T follicular helper cell (primary cell): Measurements from ENCODE around the gene KRT31.
"Not testable (repeated sequence)": the region's sequence is repeated elsewhere in the genome, so short reads cannot be mapped to it uniquely, and the experiment has no call there.

Experiments used
- DNase-seq: peaks from one replicate; pipeline ENCODE4 v3.0.0-alpha.2; 2020; ENCODE audit warnings: low read depth
- total RNA-seq, 2 experiments: gene quantifications; one replicate each; lab custom pipeline; 2026; lab: John Stamatoyannopoulos, UW

Gene KRT31
- total RNA-seq = 0 reads per million in 2 experiments

DNA sequence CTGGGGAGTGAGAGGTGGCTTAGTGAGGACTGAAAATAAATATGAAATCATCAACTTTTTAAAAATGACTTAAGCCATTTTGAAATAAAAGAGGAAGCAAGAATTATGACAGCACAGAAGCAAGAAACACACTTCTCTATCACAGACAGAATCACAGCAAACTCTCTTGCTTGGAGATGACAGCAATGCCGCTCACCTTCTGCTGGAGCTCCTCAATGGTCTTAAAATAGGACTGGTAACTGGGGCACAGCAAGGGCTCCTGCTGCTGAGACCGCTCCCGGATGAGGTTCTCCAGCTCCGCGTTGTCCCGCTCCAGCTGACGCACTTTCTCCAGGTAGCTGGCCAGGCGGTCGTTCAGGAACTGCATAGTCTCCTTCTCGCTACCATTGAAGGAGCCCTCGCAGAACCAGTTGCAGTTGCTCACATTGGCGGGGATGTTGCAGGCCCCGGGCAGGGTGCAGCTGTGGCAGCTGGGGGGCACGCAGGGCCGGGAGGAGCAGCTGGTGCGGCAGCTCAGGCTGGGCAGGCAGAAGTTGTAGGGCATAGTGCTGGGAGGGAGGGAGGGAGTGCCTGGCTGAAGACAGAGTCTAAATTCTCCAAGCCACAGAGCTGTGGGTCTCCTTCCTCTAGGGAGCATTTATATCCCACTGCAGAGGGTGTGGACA, at the start of gene KRT31:
Gene KRT31, minus strand, starts transcription at position 613 of the 665 bp plus-strand sequence. Its CDS starts 69 bp downstream, at position 544.
- DNase-seq = no peak

DNA sequence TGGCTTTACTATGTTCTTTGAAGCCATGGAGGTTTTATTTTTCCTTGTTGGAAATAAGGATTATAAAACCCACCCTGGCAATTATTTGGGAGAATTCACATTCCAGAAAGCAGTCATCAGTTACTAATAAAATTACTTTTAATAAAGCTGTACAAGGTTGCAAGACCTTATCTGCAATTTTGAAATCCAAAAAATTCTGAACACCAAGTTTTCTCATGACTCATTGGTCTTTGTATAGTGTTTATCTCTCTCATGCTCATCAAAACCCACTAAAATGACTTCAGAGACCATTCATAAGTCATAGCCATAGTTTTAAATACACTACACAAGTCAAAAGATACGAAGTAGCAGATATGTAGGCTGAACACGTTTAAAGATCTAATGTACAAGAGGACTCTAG, 49.4 kb upstream of the KRT31 start:
- no peak for DNase-seq

DNA sequence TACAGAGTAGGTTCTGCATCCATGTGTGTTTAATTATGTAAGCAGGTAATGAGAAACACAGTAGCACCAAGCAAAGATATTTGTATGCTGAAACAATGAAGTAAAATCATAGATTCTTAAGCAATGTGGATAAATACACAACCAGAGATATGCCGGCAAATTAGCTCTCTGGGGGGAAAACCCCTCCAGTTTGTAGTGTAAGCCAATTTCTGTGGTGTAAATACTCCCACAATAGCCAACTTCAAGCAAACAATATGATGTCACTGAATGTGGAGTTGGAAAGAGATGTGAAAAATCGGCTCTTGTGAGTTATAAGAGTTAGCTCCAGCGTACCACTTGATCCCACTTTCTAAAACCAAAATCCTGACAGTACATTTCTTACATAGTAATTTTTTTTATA, 47.2 kb upstream of the KRT31 start:
- DNase-seq = no peak

DNA sequence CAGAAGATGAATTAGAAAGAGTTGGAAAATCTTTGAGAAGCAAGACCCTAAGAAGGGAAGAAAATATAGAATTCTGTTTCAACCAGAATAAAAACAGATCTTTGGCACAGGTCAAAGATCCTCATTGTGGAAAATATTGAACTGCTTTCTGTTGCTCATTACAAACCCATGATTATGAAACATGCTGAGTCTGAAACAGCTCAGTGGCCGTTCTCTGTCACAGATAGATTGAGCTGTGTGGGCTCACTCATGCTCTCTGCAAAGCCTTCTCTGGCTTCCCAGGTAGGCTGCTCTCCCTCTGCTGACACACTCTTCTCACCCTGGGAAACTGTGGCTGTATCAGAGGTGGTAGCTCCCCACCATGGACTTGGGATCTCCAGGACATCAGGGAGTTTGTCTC, 46.8 kb upstream of the KRT31 start:
- DNase-seq = no peak

DNA sequence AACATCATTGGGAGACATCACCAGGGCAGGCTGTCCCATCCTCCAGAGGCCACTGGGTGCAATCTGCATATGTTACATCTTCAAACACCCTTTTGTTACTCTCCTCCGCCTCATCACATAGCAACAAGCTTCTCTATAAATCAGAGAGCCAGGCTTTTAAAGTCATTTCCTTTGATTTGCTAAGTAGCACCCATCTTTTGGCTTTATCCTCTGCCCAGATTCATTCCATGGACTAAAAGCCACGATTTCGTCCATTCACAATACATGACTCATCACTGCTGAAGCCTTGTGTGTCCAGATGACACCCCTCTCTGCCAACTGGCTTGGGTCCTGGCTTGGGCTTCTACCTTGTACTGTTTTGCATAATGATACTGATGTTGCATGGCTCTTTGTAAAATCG, 45.3 kb upstream of the KRT31 start:
- no peak for DNase-seq

DNA sequence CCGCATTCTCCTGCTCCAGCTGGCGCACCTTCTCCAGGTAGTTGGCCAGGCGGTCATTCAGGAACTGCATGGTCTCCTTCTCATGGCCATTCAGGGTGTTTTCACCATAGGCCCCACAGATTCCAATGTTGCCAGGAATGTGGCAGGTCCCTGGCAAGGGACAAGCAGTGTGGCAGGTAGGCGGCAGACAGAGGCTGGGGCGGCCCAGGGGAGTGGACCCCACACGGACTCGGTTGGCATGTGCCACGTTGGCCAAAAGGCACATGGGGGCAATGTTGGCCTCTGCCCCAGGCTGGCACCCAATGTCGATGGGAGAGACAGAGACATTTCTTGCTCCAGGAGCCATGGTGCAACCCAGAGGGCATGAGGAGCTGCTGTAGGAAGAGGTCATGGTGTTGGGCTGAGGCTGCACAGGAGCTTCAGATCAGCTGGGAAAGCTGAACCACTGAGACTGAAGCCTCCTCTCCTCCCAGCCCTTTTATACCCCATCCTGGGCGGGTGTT, 43.2 kb upstream of the KRT31 start, which contains the start of gene KRT38:
Gene KRT38, minus strand, starts transcription at position 453 of the 503 bp plus-strand sequence. Its CDS starts 62 bp downstream, at position 391.
- DNase-seq = no peak

DNA sequence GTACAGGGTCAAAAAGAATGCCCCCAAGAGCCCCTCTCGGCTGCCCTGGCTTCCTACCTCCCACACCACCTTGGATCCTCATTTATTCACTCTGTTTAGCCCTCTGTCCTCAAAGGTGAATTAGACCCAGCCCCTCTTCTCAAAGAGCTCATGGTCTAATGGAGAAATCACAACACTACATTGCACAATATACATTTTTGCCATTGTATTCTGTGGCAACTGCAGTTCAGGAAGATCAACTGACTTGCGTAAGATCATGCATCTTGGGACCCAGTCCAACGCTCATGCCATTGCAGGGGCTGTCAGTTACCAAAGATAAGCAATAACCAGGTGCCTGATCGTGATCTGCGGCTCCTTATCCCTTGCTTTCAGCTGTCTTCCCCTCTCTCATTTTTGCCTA, 42.0 kb upstream of the KRT31 start:
- no peak for DNase-seq

DNA sequence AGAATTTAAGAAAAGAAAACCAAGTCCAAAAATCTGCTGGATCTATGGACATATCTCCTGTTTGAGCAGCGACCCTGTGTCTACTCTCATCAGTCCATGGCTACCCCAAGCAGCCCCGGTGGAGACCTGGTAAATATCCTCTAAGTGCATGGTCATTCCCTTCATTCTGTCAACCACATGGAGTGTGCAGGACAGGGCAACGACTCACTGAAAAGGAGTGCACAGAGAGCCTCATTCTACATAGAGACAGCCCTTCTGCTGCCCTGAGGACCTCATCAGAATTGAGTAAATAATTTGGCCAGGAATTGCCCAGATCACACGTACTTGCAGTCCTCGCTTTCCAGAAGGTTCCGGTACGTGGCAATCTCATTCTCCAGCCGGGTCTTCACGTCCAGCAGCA, 40.4 kb upstream of the KRT31 start:
- no peak for DNase-seq

DNA sequence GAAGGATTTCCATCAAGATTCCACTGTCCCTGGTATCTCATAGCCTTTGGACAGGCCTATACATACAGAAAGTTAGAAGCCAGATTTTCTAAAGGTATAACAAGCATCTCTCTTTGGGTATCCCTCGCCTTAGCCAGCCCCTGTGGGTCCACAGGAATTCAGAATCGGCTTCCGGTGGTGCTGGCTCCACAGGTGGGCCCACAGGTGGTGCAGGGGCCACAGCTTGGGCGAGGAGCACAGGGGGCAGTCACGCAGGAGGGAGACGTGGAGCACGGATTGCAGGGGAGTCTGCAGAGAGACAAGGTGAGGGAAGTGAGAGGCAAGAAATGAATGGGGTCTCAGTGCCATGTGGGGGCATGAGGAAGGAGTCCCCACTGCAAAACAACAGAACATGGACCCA, 39.8 kb upstream of the KRT31 start:
- no peak for DNase-seq

DNA sequence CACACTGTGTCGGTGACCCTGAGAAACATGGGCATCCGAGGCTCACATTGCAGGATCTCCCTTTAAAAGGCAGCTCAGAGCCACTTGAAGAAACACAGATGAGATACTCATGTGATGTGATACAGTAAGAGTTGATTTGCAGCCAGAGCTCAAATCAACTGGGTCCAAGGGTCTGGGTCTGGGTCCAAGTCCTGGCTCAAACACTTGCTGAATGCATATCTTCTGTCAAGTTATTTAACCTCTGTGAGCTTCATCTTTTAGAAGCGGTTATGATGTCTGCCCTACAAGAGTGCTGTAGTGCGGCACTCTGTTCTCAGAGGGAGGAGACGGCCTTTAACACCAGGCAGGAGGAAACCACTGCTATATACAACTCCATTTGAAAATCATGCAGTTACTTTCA, 37.0 kb upstream of the KRT31 start:
- DNase-seq = no peak

DNA sequence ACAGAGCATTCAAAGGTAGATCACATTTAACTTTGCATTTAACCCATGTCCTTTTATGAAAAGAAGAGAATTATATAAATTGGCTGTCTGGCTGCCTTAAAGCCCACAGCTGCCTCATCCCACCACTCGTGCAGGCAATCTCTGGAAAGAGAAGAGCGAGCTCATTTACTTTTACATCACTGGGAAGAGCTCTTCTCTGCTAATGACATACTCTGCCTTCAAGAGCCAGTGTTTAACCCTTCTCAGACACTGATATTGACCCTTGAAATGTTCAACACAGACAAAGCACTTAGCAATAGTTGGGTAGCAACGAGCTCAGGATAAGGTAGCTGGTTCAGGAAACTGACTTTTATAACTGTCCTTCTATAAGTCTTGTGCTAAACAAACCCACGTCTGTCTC, 36.6 kb upstream of the KRT31 start:
- no peak for DNase-seq

DNA sequence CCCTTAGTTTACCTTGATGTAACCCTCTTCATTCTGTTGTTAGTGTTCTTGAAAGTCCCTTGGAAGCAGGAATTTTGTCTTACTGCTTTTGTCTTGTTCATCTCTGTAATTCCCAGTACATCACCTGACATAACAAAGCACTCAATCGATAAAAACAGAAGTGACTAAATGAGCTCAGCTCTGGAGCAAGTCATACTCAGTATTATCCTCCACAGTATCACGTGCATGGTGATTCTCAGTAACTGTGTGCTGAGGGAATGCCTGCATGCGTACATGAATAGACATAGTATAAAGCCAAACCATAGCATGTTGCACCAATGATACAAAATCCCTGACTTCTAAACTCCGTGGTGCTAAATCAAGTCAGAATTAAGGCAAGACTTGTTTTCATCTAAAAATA, 36.2 kb upstream of the KRT31 start:
- no peak for DNase-seq

DNA sequence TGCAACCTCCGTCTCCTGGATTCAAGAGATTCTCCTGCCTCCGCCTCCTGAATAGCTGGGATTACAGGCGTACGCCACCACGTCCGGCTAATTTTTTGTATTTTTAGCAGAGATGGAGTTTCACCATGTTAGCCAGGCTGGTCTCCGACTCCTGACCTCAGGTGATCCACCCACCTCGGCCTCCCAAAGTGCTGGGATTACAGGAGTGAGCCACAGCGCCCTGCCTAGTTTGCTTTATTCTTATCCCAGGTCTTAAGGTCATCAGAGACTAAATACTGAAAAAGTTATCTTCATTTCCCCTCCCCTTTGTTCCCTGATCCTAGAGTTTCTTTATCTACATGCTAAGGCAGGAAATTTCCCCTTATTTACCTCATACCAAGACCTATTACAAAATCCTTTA, 33.0 kb upstream of the KRT31 start:
- DNase-seq = not testable (repeated sequence)

DNA sequence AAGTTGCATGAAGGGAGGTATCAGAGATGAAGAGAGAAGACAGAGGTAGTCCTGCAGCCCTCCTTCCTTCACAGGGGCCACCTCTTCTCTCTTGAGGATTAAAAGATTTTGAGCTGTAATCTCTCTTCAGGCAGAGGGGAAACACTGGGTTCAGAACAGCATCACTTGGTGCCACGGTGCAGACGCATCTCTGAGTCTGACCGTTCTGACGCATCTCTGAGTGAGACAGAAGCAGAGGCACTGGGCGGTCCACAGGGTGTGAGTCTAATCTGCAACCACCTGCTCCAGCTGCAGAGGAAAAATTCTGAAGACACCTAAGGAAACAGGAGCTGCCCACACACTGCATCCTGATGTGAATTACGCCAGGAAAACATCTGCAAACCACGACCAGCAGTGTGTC, 32.3 kb upstream of the KRT31 start:
- DNase-seq = no peak

DNA sequence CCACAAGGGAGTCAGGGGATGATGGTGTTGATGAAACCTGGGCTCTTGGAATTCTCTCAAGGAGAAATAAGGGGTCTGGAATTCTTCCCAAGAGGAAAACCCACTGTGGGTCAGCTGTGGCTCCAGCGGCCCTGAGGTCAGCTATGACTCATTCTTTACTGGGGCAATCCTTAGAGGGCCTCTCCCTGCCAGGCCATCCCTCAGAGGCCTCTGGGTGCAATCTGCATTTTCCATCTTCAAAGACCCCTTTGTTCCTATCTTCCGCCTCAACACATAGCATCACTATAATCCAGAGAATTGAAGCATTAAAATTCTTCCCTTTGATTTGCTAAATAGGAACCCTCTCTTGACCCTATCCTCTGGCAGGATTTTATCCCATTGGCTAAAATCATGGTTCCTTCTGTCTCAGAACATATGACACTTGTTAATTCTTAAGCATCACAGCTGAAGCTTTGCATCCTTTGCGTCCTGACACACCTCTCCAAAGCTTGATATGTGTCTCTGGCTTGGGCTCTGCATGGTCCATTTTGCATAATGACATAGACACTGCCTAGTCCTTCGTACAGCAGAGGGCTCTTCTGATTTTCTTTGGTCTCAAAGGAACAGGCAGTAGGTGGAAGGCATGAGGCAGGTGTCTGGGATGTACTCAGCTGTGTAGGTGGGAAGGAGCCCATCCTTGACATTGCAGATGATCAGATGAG, 31.3 kb upstream of the KRT31 start:
- no peak for DNase-seq

DNA sequence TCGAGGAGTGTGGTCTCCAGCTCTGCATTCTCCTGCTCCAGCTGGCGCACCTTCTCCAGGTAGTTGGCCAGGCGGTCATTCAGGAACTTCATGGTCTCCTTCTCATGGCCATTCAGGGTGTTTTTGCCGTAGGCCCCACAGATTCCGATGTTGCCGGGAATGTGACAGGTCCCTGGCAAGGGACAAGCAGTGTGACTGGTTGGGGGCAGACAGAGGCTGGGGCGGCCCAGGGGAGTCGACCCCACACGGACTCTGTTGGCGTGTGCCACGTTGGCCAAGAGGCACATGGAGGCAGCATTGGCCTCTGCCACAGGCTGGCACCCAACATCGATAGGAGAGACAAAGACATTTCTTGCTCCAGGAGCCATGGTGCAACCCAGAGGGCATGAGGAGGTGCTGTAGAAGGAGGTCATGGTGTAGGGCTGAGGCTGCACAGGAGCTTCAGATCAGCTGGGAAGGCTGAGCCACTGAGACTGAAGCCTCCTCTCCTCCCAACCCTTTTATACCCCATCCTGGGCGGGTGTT, 26.8 kb upstream of the KRT31 start, which contains the start of gene KRT37:
Gene KRT37, minus strand, starts transcription at position 475 of the 525 bp plus-strand sequence. Its CDS starts 62 bp downstream, at position 413.
- no peak for DNase-seq

DNA sequence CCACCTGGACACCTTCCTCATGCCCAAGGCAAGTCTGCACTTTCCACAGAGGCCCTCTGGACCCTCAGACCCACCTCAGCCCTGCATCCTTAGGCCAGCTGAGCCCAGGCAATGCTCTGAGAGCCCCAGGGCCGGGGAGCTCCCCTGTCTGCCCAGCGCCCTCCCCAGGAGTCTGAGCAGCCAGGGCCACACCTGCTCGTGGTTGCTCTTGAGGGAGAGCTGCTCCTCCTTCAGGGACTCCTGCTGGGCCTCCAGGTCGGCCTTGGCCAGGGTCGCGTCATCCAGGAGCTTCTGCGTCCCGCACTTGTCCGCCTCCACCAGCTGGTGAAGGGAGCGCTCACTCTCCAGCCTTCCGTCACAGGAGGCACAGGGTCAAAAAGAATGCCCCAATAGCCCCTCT, 25.2 kb upstream of the KRT31 start:
- DNase-seq = not testable (repeated sequence)

DNA sequence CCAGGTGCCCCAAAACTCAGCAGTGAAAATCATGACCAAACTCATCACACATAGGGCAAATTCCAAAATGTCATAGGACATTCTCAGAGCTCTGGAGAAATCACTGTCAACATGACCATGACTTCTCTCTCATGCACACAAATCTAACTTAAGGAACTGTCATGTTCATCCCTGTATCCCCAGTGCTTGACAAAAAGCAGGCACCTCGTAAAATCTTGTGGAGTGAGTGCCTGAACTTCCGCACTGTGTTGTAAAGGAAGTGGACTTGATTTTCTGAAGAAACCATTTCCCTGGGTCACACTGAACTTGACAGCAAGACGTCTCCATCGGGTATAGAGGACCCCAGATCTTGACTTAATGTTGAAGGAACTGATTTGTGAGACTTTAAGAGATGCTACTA, 24.2 kb upstream of the KRT31 start:
- DNase-seq = no peak

DNA sequence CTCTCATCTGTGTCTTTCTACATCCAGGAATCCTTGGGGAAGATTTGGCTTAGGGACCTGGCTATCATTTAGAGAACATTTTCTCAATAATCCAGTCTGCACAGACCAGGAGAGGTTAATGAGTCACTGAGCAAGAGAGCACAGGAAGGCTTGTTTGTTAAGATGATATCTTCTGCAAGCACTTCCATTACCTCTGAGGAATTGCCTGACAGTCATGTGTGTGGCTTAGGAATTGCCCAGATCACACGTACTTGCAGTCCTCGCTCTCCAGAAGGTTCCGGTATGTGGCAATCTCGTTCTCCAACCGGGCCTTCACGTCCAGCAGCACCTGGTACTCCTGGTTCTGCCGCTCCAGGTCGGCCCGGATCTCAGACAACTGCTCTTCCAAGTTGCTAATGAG, 23.7 kb upstream of the KRT31 start:
- no peak for DNase-seq

DNA sequence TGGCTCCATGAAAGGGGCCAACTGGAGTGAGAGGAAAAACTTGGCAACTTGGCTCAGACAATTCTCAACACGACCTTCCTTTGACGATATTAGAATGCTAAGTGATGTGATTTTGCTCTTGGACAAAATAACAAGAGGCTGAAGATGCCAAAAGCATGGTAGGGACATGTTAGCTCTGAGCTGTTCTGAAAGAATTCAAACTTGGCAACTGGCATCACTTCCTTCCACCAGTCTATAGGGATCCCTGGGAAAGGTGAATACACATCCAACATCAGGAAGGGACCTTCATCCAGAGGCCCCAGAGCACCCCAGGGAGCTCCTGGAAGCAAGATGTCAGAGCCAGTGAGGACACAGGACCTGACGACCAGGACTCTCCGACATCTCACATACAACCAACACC, 22.7 kb upstream of the KRT31 start:
- DNase-seq = no peak

DNA sequence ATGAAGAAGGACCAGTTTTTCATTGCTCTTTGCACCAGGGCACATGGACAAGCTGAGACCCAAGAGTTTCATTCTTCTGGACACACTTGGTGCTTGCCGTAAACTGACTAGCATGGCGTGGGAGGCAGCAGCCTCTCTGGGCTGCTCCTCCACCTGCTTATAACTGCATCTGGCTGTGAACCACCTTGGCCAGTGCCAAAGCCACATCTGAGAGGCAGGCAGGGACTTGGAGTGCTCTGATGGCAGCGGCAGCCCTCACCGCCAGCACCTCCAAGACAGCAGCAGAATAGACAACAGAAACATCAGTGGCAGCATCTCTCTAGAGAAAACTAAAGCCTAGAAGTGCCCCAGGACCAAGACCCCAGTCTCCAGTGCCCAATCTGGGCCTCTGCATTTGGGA, 22.3 kb upstream of the KRT31 start:
- no peak for DNase-seq

DNA sequence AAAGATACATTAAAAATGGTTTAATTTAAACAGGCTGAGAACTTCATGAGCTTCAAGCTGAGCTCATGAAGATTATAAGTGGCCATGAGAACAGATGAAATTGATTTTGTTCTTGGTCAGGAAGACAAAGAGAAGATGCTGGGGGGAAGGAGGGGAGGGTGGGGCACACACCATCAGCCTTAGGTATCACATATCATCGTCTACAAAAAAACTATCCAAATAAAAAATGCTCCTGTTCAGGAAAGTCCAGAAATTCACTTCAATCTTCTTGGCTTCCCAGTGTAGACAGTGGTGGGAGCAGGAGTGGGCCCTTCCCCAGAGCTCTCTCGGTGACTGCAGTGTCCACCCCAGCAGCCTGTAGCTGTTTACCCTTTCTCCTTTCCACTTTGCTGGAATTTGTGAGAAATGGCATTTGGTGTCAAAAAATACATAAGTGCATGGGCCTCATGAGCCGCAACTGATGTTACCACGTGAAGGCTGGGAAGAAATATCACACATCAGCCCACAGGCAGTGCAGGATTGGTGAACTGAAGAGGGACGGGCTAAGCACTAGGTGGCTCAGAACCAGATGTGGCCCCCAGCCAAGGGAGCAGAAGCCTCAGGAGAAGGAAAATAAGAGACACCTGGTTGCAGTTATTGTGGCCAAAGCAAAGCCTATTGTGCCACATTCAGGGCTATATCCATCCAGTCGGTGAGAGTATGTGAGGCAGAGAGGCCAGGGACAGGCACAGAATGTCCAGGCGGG, 20.9 kb upstream of the KRT31 start:
- DNase-seq = no peak
